IMR-90 (cell line): ENCODE measurements around the gene CATSPERZ. TPM values are rescaled to one million over a fixed set of nuclear protein-coding genes. Genes with fewer than 3 reads are reported as not detected.
A peak's percentile ranks its signal among the peaks of the same experiment; 100 is the strongest.

ENCODE experiments used
- ATAC-seq: fragments of 200-7000 bp; cut with Tn5 transposase; 2 replicates; pipeline ENCODE4 v1.9.1; 2020; ENCODE audit warnings: low read depth, mild to moderate bottlenecking, moderate library complexity
- BruUV-seq: library from RNA; stranded (reverse); fragments of 400-500 nt; replicated peaks from 2 replicates; lab custom pipeline; 2021; lab: Mats Ljungman, UMichigan
- CTCF ChIA-PET: fragments of 300-600 bp; formaldehyde crosslinking; extraction: SDS; loops from one replicate; lab custom pipeline; 2021; ENCODE audit warnings: antibody characterized with exemption; lab: Yijun Ruan, JAX
- POLR2A ChIA-PET: fragments of 300-600 bp; sonication (Branson Sonifier 250); formaldehyde crosslinking; loops from one replicate; lab custom pipeline; 2022; ENCODE audit warnings: antibody characterized with exemption; ENCODE audit not compliant: unreplicated experiment; lab: Charles Lee
- DNase-seq: peaks from one replicate; pipeline ENCODE4 v3.0.0; 2013
- H2AFZ ChIP-seq: replicated peaks from 2 replicates; pipeline ENCODE3; 2013; ENCODE audit warnings: low read length, mild to moderate bottlenecking; ENCODE audit not compliant: poor library complexity
- H2AK5ac ChIP-seq: 2 replicates; pipeline ENCODE4 v1.6.1; 2013; ENCODE audit warnings: low read depth, low read length, inconsistent platforms
- H2AK9ac ChIP-seq: replicated peaks from 2 replicates; pipeline ENCODE3; 2013; ENCODE audit warnings: mild to moderate bottlenecking, low read depth, low read length, moderate library complexity; ENCODE audit not compliant: poor library complexity
- H2BK120ac ChIP-seq: 2 replicates; pipeline ENCODE4 v1.6.1; 2013; ENCODE audit warnings: low read depth, low read length, inconsistent platforms
- H2BK15ac ChIP-seq: 3 replicates; pipeline ENCODE4 v1.6.1; 2013; ENCODE audit warnings: low read depth, low read length, inconsistent platforms
- H2BK20ac ChIP-seq: 2 replicates; pipeline ENCODE4 v1.6.1; 2013; ENCODE audit warnings: low read depth, mild to moderate bottlenecking, inconsistent platforms, low read length, moderate library complexity
- H2BK5ac ChIP-seq: 2 replicates; pipeline ENCODE4 v1.6.1; 2013; ENCODE audit warnings: mild to moderate bottlenecking, low read depth, low read length, inconsistent platforms; ENCODE audit not compliant: poor library complexity, severe bottlenecking
- H3K14ac ChIP-seq: replicated peaks from 2 replicates; pipeline ENCODE4 v1.6.1; 2013; ENCODE audit warnings: low read depth, low read length, inconsistent platforms
- H3K18ac ChIP-seq: 2 replicates; pipeline ENCODE4 v1.6.1; 2013; ENCODE audit warnings: low read depth, low read length, control low read depth
- H3K23ac ChIP-seq: 2 replicates; pipeline ENCODE4 v1.6.1; 2013; ENCODE audit warnings: low read depth, low read length, inconsistent platforms
- H3K27ac ChIP-seq: 2 replicates; pipeline ENCODE4 v1.5.1; 2013; ENCODE audit warnings: mild to moderate bottlenecking, control low read depth, low read length; ENCODE audit not compliant: insufficient read depth
- H3K27me3 ChIP-seq: 2 replicates; pipeline ENCODE4 v1.6.1; 2013; ENCODE audit warnings: low read length; ENCODE audit not compliant: control insufficient read depth, insufficient read depth
- H3K36me3 ChIP-seq: 2 replicates; pipeline ENCODE4 v1.6.1; 2013; ENCODE audit warnings: low read length, mixed read lengths; ENCODE audit not compliant: control insufficient read depth, insufficient read depth
- H3K4ac ChIP-seq: 2 replicates; pipeline ENCODE4 v1.6.1; 2013; ENCODE audit warnings: low read depth, low read length, inconsistent platforms
- H3K4me1 ChIP-seq: 2 replicates; pipeline ENCODE4 v1.6.1; 2013; ENCODE audit warnings: low read length, mixed read lengths; ENCODE audit not compliant: control insufficient read depth, insufficient read depth
- H3K4me2 ChIP-seq: 2 replicates; pipeline ENCODE4 v1.6.1; 2013; ENCODE audit warnings: low read depth, mild to moderate bottlenecking, control low read depth, low read length, moderate library complexity
- H3K4me3 ChIP-seq: 2 replicates; pipeline ENCODE4 v1.5.1; 2013; ENCODE audit warnings: low read depth, mild to moderate bottlenecking, control low read depth, low read length, moderate library complexity; ENCODE audit not compliant: insufficient read depth
- H3K56ac ChIP-seq: 2 replicates; pipeline ENCODE4 v1.6.1; 2013; ENCODE audit warnings: low read length, inconsistent platforms; ENCODE audit not compliant: insufficient read depth; ENCODE audit errors: extremely low read depth
- H3K79me1 ChIP-seq, 2 experiments: 2 replicates each; pipeline ENCODE4 v1.6.1; 2013; ENCODE audit warnings: low read length in 2 of 2, inconsistent platforms in 1 of 2, low read depth in 1 of 2
- H3K9ac ChIP-seq: 2 replicates; pipeline ENCODE4 v1.6.1; 2013; ENCODE audit warnings: low read depth, low read length, control low read depth
- H3K9me1 ChIP-seq: 2 replicates; pipeline ENCODE4 v1.6.1; 2013; ENCODE audit warnings: low read length, inconsistent platforms; ENCODE audit not compliant: insufficient read depth
- H3K9me3 ChIP-seq: 2 replicates; pipeline ENCODE4 v1.6.1; 2013; ENCODE audit warnings: low read length; ENCODE audit not compliant: control insufficient read depth, insufficient read depth
- H4K20me1 ChIP-seq: 2 replicates; pipeline ENCODE4 v1.6.1; 2013; ENCODE audit warnings: low read length, inconsistent platforms; ENCODE audit not compliant: insufficient read depth
- H4K5ac ChIP-seq: 2 replicates; pipeline ENCODE4 v1.6.1; 2013; ENCODE audit warnings: mild to moderate bottlenecking, low read depth, low read length, control low read depth
- H4K8ac ChIP-seq, 2 experiments: 2 replicates each; pipeline ENCODE4 v1.6.1; 2013; ENCODE audit warnings: low read depth in 2 of 2, low read length in 2 of 2, control low read depth in 1 of 2, inconsistent platforms in 1 of 2
- H4K91ac ChIP-seq: 2 replicates; pipeline ENCODE4 v1.6.1; 2013; ENCODE audit warnings: low read depth, low read length, inconsistent platforms; ENCODE audit not compliant: insufficient read depth
- BHLHE40 ChIP-seq: fragments of 150-350 bp; IDR thresholded peaks from 2 replicates; pipeline ENCODE4 v1.6.1; 2016; ENCODE audit warnings: mild to moderate bottlenecking, low read depth, low read length
- CHD1 ChIP-seq: IDR thresholded peaks from 2 replicates; pipeline ENCODE4 v1.6.1; 2012; ENCODE audit warnings: low read depth, low read length, improper control_type of control experiment
- FOS ChIP-seq: fragments of 150-350 bp; IDR thresholded peaks from 2 replicates; pipeline ENCODE4 v1.6.1; 2016; ENCODE audit warnings: low read depth, low read length
- MAZ ChIP-seq: IDR thresholded peaks from 2 replicates; pipeline ENCODE4 v1.6.1; 2012; ENCODE audit warnings: low read depth, mild to moderate bottlenecking, low read length, improper control_type of control experiment, moderate library complexity, borderline replicate concordance
- MXI1 ChIP-seq: IDR thresholded peaks from 2 replicates; pipeline ENCODE4 v1.6.1; 2012; ENCODE audit warnings: low read depth, mild to moderate bottlenecking, low read length, moderate library complexity, borderline replicate concordance
- POLR2A ChIP-seq: IDR thresholded peaks from 2 replicates; pipeline ENCODE4 v1.6.1; 2012; ENCODE audit warnings: mild to moderate bottlenecking, low read depth, low read length
- RAD21 ChIP-seq: IDR thresholded peaks from 2 replicates; pipeline ENCODE4 v1.6.1; 2012; ENCODE audit warnings: low read length, improper control_type of control experiment
- RCOR1 ChIP-seq: IDR thresholded peaks from 2 replicates; pipeline ENCODE4 v1.6.1; 2012; ENCODE audit warnings: mild to moderate bottlenecking, low read length, improper control_type of control experiment; ENCODE audit not compliant: insufficient replicate concordance
- RFX5 ChIP-seq: IDR thresholded peaks from 2 replicates; pipeline ENCODE4 v1.8.0; 2012; ENCODE audit warnings: low read depth, mild to moderate bottlenecking, low read length, moderate library complexity
- WGBS, 2 experiments: methylation state at CpG; one replicate each; pipeline versions ENCODE4 v1.1.5 to v1.1.7; 2013; ENCODE audit warnings: missing lambda C conversion rate in 2 of 2; ENCODE audit not compliant: insufficient read length in 1 of 2; ENCODE audit errors: extremely low coverage in 2 of 2; 5-methylcytosine and 5-hydroxymethylcytosine counted together
- dilution Hi-C: fragments of 300-500 bp; cut with HindIII; formaldehyde crosslinking; loops from one replicate; pipeline ENCODE4 v1.14.3; 2018; ENCODE audit warnings: low sequenced_read_pairs; ENCODE audit not compliant: unreplicated experiment
- in situ Hi-C: fragments of 300-500 bp; cut with MboI; formaldehyde crosslinking; loops from 3 replicates; pipeline ENCODE4 v1.14.3; 2019; ENCODE audit warnings: low sequenced_read_pairs, inconsistent platforms, mixed read lengths
- intact Hi-C: fragments of 100-400 bp; cut with micrococcal nuclease; formaldehyde crosslinking; loops from 2 replicates; pipeline ENCODE4 v1.10.0; 2022
- polyA plus RNA-seq, 3 experiments: library from polyadenylated mRNA; depleted of rRNA; stranded (reverse); fragments of >200 nt; gene quantifications; 2 replicates each; pipeline ENCODE4 v1.2.3, GENCODE V29; 2012; ENCODE audit warnings: low replicate concordance in 1 of 3
- total RNA-seq: library from RNA; depleted of rRNA; stranded (reverse); fragments of >200 nt; gene quantifications from 2 replicates; pipeline ENCODE4 v1.2.3, GENCODE V29; 2012
- TF ChIP-seq, protein P1 (sequence below): fragments of 150-350 bp; IDR thresholded peaks from 2 replicates; pipeline ENCODE4 v1.6.1; 2017; ENCODE audit warnings: mild to moderate bottlenecking, antibody characterized with exemption, low read length, low read depth
- TF ChIP-seq, protein P2 (sequence below): conservative IDR thresholded peaks from 2 replicates; pipeline ENCODE4 v1.5.1; 2012; ENCODE audit warnings: mild to moderate bottlenecking, low read depth, low read length, improper control_type of control experiment

The CATSPERZ gene
- total and polyA plus RNA-seq, 2 of the 4 experiments (the other 2 are of a cell fraction) = not detected

GRCh38 chr11:64321533-64321932, 21.4 kb downstream of the CATSPERZ start:
- Histone ChIP-seq H3K4ac (no peak overlapping the region), H3K4me3 (no peak overlapping the region), H3K56ac (no peak overlapping the region), H2BK15ac (no peak overlapping the region), H4K8ac (no peak overlapping the region), H4K91ac (no peak overlapping the region), H3K4me2 (no peak overlapping the region), H2BK5ac (no peak overlapping the region), H3K4me1 (peaks cover 10% of the 10 kb centered on the region), H3K79me1 (peaks cover 7 to 31% of the 10 kb centered on the region in 2 experiments), H3K9me1 (peaks cover 14% of the 10 kb centered on the region), H2BK120ac (no peak overlapping the region), H2AFZ (no peak overlapping the region), H3K23ac (no peak overlapping the region), H3K18ac (no peak overlapping the region), H3K27me3 (no peaks in the 10 kb centered on the region), H4K5ac (no peak overlapping the region), H4K20me1 (no peaks in the 10 kb centered on the region; the same call in 1 of the 2 replicates), H3K9me3 (no peaks in the 10 kb centered on the region), H3K9ac (no peak overlapping the region), H2BK20ac (no peak overlapping the region), H2AK9ac (no peak overlapping the region), H3K27ac (no peak overlapping the region), H3K36me3 (peaks cover 22% of the 10 kb centered on the region), H3K14ac (no peak overlapping the region), H2AK5ac (peak overlapping the region; percentile 17; the same call in 1 of the 2 replicates)
- DNase-seq (peak; percentile 38), ATAC-seq (no peak)
- TF ChIP-seq MAZ = no peak
- no peak for TF ChIP-seq BHLHE40
- no peak for TF ChIP-seq POLR2A
- TF ChIP-seq FOS = no peak
- TF ChIP-seq, protein P1, sequence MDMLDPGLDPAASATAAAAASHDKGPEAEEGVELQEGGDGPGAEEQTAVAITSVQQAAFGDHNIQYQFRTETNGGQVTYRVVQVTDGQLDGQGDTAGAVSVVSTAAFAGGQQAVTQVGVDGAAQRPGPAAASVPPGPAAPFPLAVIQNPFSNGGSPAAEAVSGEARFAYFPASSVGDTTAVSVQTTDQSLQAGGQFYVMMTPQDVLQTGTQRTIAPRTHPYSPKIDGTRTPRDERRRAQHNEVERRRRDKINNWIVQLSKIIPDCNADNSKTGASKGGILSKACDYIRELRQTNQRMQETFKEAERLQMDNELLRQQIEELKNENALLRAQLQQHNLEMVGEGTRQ = no peak
- TF ChIP-seq MXI1 = no peak
- TF ChIP-seq, protein P2, sequence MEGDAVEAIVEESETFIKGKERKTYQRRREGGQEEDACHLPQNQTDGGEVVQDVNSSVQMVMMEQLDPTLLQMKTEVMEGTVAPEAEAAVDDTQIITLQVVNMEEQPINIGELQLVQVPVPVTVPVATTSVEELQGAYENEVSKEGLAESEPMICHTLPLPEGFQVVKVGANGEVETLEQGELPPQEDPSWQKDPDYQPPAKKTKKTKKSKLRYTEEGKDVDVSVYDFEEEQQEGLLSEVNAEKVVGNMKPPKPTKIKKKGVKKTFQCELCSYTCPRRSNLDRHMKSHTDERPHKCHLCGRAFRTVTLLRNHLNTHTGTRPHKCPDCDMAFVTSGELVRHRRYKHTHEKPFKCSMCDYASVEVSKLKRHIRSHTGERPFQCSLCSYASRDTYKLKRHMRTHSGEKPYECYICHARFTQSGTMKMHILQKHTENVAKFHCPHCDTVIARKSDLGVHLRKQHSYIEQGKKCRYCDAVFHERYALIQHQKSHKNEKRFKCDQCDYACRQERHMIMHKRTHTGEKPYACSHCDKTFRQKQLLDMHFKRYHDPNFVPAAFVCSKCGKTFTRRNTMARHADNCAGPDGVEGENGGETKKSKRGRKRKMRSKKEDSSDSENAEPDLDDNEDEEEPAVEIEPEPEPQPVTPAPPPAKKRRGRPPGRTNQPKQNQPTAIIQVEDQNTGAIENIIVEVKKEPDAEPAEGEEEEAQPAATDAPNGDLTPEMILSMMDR = no peak
- no peak for TF ChIP-seq RCOR1
- TF ChIP-seq RAD21 = no peak
- no peak for TF ChIP-seq RFX5
- TF ChIP-seq CHD1 = no peak
- BruUV-seq = no TSS peak
- dilution Hi-C loops (no loop called here), intact Hi-C loops (no loop called here), in situ Hi-C loops (no loop called here)
- CTCF ChIA-PET = interaction anchor here (0.6 to 1.5 kb wide), 2 partner anchors 10 to 16 kb away, joined by 3 to 4 read pairs; partner anchors contain the start of gene ESRRA
- POLR2A ChIA-PET = no interaction called here
- 79% methylated on average over 3 of the region's 5 CpGs; no CpG with 5 or more reads in 1 of the 2 experiments for WGBS, 2 experiments
